Ecto neural progenitor cell (in vitro differentiated cells): ENCODE results near the gene ZNF593OS.
A peak's percentile ranks its signal among the peaks of the same experiment; 100 is the strongest.

Experiments
- DNase-seq: peaks from one replicate; pipeline ENCODE4 v3.0.0-alpha.2; 2018; ENCODE audit warnings: low spot score

ZNF593OS gene

DNA sequence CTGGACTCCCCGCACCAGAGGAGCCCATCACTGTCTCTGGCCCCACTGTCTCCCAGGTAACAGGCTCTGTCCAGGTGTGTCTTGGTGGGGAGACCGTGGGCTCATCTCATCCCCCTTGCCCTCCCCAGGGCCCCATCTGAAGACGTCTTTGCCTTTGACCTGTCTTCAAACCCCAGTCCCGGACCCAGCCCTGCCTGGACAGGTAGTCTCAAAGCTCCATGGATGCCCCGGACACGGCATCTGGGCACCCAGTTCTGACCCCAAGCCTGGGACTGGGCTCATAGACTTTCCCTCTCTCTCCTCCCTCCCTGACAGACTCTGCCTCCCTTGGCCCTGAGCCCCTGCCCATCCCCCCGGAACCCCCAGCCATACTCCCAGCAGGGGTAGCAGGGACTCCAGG lies 12.5 kb upstream of the ZNF593OS start:
- no peak for DNase-seq

DNA sequence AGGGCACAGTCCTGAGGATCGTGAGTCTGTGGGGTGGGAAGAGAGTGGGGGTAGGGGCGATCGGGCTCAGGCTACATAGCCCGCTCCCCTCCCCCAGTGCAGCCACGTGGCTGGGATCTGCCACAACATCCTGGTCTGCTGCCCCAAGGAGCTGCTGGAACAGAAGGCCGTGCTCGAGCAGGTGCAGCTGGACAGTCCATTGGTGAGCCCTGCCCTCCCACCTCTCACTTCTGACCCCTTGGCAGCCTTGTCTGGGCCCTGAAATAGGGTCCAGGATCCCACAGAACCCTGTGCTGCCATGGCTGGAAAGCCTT lies 10.7 kb upstream of the ZNF593OS start:
- no peak for DNase-seq

DNA sequence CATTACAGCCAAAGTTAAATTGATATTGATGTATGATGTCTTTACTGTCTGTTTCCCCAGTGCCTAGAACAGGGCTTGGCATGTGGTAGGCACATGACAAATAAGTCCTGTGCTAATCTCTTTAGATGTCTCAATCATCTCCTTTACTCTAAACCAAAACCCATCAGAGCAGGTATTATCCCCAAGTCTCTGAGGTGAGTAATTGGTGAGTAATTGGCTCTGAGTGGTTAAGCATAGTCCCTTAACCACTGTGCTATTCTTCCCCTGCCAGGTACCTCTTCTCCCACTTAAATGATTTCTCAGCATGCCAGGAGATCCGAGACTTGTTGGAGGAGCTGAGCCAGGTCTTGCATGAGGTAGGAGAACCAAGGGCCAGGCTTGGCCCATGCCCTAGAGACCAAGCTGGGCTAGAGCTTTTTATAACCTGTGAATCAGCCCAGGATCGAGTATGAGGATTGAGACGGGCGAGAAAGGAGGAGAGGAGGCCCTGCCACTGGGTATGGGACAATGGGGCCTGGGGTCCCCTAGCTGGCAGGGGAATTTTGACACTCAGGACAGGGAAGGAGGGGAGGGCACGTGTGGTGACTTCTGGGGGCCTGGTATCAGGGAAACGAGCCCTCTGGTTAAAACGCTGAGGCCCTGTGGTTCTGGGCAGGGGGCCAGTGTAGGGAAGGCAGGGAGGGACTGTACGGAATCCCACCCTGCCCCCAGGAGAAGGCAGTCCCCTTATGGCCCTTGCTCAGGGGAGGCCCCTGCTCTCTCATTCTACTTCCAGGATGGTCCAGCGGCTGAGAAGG lies 10.2 kb upstream of the ZNF593OS start:
- no peak for DNase-seq

DNA sequence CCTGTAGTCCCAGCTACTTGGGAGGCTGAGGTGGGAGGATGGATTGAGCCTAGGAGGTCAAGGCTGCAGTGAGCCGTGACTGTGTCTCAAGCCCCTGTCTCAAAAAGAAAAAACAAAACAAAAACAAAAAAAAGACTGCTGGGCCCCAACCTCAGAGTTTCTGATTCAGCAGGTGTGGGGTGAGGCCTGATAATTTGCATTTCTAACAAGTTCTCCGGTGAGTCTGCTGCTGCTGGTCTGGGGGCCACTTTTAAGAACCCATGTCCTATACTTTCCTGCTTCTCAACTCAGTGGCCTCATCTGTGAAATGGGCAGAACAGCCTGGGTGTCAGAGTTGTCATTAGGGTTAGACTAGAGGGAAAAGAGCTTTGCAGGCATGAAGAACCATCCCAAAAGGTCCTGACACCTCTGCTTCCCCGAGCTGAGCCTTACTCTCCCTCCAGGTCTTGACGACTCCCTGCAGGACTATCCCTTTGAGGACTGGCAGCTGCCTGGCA lies 8.4 kb upstream of the ZNF593OS start:
- no peak for DNase-seq

DNA sequence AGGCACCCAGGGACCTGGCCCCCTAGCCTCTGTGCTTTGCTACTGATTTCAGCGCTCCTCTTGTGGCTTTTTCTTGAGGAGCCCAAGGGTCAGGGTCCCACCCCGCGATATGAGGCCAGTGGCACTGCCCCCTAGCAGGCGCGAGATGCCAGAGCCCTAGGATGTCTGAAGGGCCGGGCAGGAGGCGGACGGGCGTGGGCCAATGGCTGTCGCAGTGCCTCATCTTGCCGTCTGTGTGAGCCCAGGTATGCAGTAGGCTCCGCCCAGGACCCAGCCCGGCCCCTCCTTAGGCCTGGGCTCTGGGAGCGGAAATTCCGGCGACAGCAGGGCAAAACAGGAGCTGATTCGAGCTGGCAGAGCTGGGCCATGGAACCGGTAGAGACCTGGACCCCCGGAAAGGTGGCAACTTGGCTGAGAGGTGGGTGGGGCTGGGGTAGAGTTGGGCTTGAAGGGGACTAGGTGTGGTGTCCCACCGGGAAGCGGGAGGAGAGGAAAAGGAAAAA lies 5.6 kb upstream of the ZNF593OS start, which contains the start of gene CNKSR1:
Gene CNKSR1 (plus strand): TSS at position 310 of the 503 bp plus-strand sequence. CDS start 57 bp downstream, at position 367.
- peak; percentile 79 for DNase-seq

DNA sequence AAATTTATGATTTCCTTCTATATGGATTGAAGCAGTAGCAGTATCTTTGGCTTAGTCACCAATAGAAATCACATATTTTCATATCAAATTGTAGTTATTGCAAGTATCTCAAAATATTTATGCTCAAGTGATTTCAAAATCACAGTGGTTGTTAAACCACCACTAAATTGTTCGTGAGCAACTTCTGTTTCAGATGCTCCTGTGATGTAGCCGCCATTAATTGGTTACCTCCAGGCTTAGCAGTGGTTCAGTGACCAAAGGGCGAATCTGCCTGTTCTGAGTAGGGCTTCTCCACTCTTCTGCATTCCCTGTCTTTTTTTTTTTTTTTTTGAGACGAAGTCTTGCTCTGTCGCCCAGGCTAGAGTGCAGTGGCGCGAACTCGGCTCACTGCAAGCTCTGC lies 3.7 kb upstream of the ZNF593OS start:
- no peak for DNase-seq

DNA sequence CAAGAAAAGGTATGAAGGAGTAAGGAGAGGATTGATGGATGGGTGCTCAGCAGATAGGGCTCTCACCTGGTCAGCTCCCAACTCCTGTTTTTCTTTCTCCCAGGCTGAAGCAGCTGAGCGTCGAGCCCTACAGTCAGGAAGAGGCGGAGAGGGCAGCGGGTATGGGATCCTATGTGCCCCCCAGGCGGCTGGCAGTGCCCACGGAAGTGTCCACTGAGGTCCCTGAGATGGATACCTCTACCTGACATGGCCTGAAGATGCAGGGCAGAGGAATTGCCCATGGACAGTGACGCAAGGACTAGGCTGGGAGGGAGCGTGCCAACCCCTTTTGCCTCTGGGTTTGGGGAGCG lies 1.2 kb downstream of the ZNF593OS start:
- no peak for DNase-seq

DNA sequence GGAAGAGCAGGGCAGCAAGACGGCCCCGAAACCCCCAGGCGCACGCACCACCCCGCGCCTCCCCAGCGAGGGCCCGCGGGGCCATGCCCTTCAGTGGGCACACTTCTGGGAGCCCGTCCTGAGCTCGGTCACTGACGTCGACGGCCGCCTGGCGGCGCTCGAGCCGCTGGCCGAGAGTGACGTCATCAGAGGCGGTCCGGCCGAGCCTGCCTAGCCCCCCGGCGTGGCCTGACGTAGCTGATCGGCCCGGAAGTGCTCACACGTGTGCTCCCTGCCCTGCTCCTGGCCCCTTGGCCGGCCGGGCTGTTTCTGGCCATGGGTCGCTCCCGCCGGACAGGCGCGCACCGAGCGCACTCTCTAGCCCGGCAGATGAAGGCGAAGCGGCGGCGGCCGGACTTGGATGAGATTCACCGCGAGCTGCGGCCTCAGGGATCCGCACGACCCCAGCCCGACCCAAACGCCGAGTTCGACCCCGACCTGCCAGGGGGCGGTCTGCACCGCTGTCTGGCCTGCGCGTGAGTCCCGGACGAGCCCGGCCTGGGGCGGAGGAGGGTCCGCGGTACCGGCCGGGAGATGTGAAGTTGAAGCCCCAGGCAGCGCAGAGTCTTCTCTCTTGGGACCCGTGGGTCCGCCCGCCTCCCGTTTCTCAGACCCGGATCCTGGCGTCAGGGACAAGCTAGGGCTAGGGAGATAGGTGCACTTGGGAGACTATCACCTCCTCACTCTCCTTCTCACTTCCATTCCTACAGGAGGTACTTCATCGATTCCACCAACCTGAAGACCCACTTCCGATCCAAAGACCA lies 1.8 kb downstream of the ZNF593OS start, which contains the start of gene ZNF593:
Gene ZNF593 (plus strand): TSS at position 240 of the 803 bp plus-strand sequence. CDS start 76 bp downstream, at position 316.
- DNase-seq: peak; percentile 95

DNA sequence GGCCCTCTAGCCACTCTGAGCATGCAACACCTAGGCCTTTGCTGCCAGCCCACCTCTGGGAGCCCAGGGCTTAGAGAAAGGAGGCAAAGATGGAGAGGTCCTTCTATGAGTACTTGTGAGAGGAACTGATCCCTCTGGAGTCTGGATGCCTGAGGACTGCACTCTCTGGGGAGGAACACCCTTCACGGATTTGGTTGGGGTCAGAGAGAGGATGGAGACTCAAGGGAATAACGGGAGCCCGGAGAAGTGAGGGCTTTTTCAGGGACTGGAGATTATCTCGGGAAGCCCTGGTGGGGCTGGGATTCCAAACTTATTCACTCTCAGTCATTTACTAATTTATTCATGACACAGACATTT lies 2.5 kb downstream of the ZNF593OS start:
- no peak for DNase-seq

DNA sequence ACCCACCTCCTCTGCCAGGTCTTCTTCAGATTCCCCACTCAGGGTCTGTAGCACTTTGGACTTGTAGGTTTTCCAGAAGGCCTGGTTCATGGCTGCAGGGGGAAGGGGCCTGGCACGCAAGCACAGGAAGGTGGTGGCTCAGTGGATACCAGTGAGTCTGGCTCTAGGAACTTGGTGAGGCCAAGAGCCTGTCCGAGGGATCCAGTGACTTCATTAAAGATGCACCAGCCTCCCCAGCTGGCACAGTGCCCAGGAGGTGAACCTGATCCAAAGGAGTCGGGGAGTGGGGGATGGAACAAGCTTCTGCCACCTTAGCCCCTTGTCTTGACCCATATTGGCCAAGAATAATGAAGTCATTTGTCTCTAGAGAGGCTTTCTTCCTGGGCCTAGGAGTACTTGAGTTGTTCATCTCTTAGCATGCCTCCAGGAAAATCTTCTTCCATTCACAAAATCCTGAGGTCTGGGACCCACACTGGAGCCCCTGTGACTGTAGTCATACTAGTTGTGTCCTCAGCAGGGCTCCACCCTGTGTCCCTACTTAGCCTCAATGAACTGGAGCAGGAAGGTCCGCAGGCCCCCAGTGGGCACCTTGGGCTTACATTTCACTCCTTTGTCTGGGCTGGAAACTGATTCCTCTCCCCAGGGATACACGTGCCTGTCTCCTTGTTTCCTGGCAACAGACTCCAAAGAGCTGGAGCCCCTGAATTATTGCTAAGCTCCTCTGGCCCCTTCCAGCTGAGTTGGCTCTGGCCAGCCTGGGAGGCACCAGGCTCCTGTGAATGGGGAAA lies 3.0 kb downstream of the ZNF593OS start, which contains the start of gene C1orf232:
Gene C1orf232 (minus strand): TSS at position 554 of the 788 bp plus-strand sequence. CDS start 464 bp downstream, at position 90.
- peak; percentile 85 for DNase-seq

DNA sequence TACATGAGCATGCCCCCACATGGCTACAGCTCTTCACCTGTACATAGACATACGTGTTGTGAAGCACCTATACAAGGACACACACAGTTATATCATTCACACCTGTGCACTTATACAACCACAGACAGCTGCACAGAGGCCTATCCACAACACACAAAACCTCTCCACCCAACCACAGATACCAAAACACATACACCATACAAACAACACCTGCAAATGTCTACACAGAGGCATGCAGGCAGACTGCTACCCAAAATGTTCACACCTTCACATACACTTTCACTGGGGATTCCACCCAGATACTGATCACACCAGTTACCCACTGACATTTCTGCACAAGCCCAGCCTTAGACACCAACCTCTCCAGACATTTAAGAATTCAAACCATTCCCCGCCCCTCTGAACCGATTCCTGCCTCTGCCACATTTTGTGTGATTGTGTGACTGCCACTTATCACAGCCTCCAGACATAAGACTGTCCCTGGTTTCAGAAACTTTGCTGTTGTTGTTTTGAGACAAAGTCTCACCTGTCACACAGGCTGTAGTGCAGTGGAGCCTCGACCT lies 4.8 kb downstream of the ZNF593OS start:
- DNase-seq: no peak

DNA sequence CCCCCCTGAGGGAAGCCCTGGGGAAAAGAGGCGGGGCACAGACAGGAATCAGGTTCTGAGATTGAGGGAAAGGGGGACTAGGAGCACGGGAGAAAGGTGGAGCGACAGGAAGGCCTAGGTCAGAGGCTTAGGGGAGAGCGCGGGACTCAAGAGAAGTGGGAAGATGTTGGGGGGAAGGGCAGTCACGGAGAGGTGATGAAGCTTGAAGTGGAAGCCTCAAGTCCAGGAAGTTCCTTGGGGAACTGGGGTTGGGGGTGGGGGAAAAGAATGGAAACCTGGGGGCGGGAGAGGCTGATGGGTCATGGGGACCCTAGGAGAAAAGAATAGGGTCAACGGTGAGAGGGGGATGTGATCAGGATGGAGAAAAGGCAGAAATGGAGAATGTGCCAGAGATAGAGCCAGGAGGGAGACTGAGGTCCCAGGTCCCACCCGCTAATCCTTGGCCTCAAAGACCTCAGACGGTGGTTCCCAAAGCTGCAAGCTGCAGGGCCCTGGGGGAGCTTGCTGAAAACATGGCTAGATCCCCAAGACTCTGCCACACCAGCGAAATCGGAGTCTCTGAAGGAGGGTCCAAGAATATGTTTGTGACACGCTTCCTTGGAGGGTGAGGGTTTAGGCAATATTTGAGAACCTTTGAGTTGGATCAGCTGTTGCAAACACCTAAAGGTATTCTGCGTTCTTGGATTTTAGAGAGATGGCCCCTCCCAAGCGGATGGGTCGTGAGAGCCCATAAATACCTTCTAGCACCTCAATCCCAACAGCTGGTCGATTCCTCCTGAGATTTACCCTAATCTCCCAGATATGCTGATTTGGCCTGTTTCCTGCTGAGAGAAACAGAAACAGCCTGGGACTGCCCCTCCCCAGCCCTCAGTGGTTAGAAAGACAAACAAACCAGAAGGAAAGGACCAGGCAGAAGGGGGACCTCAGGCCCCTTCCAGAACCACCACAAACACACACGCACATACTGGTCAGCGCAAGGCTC lies 6.5 kb downstream of the ZNF593OS start:
- DNase-seq: no peak

DNA sequence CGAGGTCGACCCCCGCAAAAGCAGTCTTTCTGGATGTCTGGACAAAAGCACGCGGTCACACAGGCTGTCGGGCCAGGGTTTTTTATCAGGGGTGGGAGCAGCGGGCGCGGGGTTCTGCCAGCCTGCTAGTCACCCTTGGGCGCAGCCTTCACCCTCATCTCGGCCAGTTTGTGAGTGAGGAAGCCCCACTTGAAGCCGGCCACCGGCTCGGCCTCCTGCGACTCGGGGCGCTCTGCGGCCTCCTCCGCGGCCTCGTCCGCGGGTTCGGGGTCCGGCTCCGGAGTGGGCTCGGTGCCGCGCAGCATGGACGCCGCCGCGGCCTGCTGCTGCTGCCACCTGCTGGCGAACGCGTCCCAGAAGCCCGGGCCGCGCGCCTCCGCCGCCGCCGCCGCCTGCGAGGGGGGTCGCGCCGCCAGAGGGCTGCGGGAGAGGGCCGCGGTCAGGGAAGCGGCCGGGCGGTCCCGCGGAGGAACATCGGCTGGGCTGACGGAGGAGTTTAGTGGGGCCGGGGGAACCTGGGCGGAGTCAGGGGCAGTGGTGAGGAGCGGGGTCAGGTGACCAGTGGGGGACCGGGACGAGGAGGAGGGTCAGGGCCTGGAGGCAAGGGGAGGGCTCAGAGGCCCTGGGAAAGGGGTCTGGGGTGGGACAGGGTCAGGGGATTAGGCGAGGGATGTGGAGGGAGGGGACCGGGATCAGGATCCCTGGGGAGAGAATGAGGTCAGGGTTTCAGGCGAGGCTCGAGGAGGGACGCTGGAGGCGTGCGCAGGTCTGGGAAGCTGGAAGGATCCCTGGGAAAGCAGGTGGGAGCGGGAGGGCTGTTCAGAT lies 7.4 kb downstream of the ZNF593OS start:
- peak; percentile 95 for DNase-seq

DNA sequence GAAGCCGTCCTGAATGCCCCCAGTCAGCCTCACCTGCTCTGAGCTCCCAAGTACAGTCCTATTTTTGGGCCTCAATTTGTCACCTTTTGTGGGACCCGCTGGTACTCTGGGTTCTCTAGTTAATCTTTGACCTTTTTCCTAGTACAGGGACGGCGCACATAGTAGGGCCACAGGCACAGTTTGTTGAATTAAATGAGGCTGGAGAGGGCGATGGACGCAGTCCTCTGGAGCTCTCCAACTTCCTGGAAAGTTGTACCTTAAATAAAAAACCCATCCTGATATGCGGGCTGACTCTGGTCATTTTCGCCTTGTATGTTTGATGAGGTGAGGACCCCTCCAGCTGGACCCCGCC lies 8.0 kb downstream of the ZNF593OS start:
- DNase-seq: no peak

DNA sequence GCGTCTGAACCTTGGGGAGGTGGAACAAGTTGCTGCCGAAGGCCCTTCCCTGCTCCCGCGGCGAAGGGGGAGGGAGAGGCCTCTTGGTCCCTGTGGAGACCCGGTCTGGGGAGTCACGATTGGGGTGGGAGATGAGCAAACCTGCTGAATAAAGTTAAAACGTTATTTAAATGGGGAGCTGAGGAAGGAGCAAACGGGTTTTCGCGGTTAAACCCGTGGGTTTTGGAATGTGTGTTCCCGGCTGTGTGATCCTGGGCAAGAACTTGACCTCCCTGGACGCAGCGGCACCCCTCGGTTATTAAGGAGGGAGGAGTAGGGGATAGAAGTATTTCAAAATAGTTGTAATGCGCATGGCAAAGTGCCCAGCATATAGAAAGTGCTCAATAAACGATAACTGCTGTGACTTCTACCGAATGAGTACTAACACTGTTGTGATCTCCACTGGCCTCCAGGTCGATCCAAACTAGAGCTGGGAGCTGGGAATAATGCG lies 9.4 kb downstream of the ZNF593OS start:
- no peak for DNase-seq

DNA sequence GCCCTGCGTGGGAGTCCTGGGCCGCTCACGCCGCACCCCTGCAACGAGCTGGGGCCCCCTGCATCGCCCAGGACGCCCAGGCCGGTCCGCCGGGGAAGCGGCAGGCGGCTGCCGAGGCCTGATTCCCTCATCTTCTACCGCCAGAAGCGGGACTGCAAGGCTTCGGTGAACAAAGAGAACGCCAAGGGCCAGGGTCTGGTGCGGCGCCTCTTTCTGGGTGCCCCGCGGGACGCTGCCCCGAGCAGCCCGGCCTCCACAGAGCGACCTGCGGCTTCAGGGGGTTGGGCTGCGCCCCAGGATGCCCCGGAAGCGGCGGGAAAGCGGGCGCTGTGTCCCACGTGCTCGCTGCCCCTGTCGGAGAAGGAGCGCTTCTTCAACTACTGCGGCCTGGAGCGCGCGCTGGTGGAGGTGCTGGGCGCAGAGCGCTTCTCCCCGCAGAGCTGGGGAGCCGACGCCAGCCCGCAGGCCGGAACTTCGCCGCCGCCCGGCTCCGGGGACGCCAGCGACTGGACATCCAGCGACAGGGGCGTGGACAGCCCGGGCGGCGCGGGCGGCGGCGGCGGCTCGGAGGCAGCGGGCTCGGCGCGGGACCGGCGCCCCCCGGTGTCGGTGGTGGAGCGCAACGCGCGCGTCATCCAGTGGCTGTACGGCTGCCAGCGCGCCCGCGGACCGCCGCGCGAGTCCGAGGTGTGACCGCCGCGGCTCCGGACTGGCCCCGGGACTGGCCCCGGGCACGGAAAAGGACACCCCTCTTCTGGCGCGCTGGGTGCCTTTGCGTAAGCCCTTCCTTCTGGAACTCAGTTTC lies 10.0 kb downstream of the ZNF593OS start:
- DNase-seq: peak; percentile 83

DNA sequence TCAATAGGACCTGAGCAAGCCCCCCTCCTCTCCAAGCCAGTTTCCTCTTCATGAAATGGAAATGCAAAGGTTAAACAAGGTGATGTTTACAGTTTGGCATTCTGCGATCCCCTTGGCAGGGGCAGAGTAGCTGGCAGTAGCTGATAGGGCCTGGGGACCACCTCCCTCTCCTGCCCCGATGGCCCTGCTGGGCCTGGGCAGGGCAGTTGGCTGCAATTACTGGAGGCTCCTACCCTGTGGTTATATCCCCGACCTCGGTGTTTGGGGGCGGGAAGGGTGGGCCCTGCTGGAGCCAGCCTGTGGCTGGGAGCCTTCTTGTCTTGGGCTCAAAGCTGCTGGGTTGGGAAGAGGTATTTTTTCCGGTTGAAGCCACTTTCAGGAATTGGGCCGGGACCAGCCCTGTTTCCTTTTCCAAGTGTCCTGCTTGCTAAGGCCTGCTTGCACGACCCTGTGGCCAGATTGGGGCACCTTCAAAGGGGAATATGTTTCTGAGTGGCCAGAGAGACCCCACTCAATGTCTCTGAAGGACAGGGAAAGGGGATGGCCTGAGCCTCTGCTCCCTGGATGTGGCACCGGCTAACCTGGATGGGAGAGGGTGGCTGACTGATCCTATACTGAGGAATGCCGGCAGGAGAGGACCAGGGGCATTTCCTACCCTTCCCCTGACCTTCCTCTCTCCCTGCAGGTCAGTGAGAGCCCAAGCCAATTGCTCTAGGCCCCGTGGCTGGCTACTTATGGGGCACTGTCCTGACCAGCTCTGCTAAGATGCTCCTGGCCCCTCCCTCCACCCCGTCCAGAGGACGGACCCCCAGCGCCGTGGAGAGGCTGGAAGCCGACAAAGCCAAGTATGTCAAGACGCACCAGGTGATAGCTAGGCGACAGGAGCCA lies 10.9 kb downstream of the ZNF593OS start:
- DNase-seq: no peak

DNA sequence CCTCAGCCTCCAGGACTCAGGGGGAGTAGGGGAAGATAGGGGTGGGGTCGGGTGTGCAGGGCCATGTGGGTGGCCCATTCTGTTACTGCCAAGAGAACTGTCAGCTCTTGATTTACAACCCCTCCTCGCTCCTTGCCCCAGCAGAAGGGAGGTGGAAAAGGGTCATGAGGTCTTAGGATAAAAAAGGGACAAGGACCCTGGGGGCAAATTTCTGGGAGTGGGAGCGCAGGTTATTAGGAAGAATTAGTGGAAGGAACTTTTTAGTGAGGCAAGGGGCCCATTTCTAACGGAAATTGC lies 11.9 kb downstream of the ZNF593OS start:
- DNase-seq: no peak
